IMR-90 (cell line): ENCODE results near the gene OR7G2. TPM values are rescaled to one million over a fixed set of nuclear protein-coding genes. Genes with fewer than 3 reads are reported as not detected.

Source experiments
- ATAC-seq: fragments of 200-7000 bp; cut with Tn5 transposase; 2 replicates; pipeline ENCODE4 v1.9.1; 2020; ENCODE audit warnings: low read depth, mild to moderate bottlenecking, moderate library complexity
- BruUV-seq: library from RNA; stranded (reverse); fragments of 400-500 nt; replicated peaks from 2 replicates; lab custom pipeline; 2021; lab: Mats Ljungman, UMichigan
- CTCF ChIA-PET: fragments of 300-600 bp; formaldehyde crosslinking; extraction: SDS; loops from one replicate; lab custom pipeline; 2021; ENCODE audit warnings: antibody characterized with exemption; lab: Yijun Ruan, JAX
- POLR2A ChIA-PET: fragments of 300-600 bp; sonication (Branson Sonifier 250); formaldehyde crosslinking; loops from one replicate; lab custom pipeline; 2022; ENCODE audit warnings: antibody characterized with exemption; ENCODE audit not compliant: unreplicated experiment; lab: Charles Lee
- DNase-seq: peaks from one replicate; pipeline ENCODE4 v3.0.0; 2013
- H2AFZ ChIP-seq: replicated peaks from 2 replicates; pipeline ENCODE3; 2013; ENCODE audit warnings: low read length, mild to moderate bottlenecking; ENCODE audit not compliant: poor library complexity
- H2AK5ac ChIP-seq: 2 replicates; pipeline ENCODE4 v1.6.1; 2013; ENCODE audit warnings: low read depth, low read length, inconsistent platforms
- H2AK9ac ChIP-seq: replicated peaks from 2 replicates; pipeline ENCODE3; 2013; ENCODE audit warnings: mild to moderate bottlenecking, low read depth, low read length, moderate library complexity; ENCODE audit not compliant: poor library complexity
- H2BK120ac ChIP-seq: 2 replicates; pipeline ENCODE4 v1.6.1; 2013; ENCODE audit warnings: low read depth, low read length, inconsistent platforms
- H2BK15ac ChIP-seq: 3 replicates; pipeline ENCODE4 v1.6.1; 2013; ENCODE audit warnings: low read depth, low read length, inconsistent platforms
- H2BK20ac ChIP-seq: 2 replicates; pipeline ENCODE4 v1.6.1; 2013; ENCODE audit warnings: low read depth, mild to moderate bottlenecking, inconsistent platforms, low read length, moderate library complexity
- H2BK5ac ChIP-seq: 2 replicates; pipeline ENCODE4 v1.6.1; 2013; ENCODE audit warnings: mild to moderate bottlenecking, low read depth, low read length, inconsistent platforms; ENCODE audit not compliant: poor library complexity, severe bottlenecking
- H3K14ac ChIP-seq: replicated peaks from 2 replicates; pipeline ENCODE4 v1.6.1; 2013; ENCODE audit warnings: low read depth, low read length, inconsistent platforms
- H3K18ac ChIP-seq: 2 replicates; pipeline ENCODE4 v1.6.1; 2013; ENCODE audit warnings: low read depth, low read length, control low read depth
- H3K23ac ChIP-seq: 2 replicates; pipeline ENCODE4 v1.6.1; 2013; ENCODE audit warnings: low read depth, low read length, inconsistent platforms
- H3K27ac ChIP-seq: 2 replicates; pipeline ENCODE4 v1.5.1; 2013; ENCODE audit warnings: mild to moderate bottlenecking, control low read depth, low read length; ENCODE audit not compliant: insufficient read depth
- H3K27me3 ChIP-seq: 2 replicates; pipeline ENCODE4 v1.6.1; 2013; ENCODE audit warnings: low read length; ENCODE audit not compliant: control insufficient read depth, insufficient read depth
- H3K36me3 ChIP-seq: 2 replicates; pipeline ENCODE4 v1.6.1; 2013; ENCODE audit warnings: low read length, mixed read lengths; ENCODE audit not compliant: control insufficient read depth, insufficient read depth
- H3K4ac ChIP-seq: 2 replicates; pipeline ENCODE4 v1.6.1; 2013; ENCODE audit warnings: low read depth, low read length, inconsistent platforms
- H3K4me1 ChIP-seq: 2 replicates; pipeline ENCODE4 v1.6.1; 2013; ENCODE audit warnings: low read length, mixed read lengths; ENCODE audit not compliant: control insufficient read depth, insufficient read depth
- H3K4me2 ChIP-seq: 2 replicates; pipeline ENCODE4 v1.6.1; 2013; ENCODE audit warnings: low read depth, mild to moderate bottlenecking, control low read depth, low read length, moderate library complexity
- H3K4me3 ChIP-seq: 2 replicates; pipeline ENCODE4 v1.5.1; 2013; ENCODE audit warnings: low read depth, mild to moderate bottlenecking, control low read depth, low read length, moderate library complexity; ENCODE audit not compliant: insufficient read depth
- H3K56ac ChIP-seq: 2 replicates; pipeline ENCODE4 v1.6.1; 2013; ENCODE audit warnings: low read length, inconsistent platforms; ENCODE audit not compliant: insufficient read depth; ENCODE audit errors: extremely low read depth
- H3K79me1 ChIP-seq, 2 experiments: 2 replicates each; pipeline ENCODE4 v1.6.1; 2013; ENCODE audit warnings: low read length in 2 of 2, inconsistent platforms in 1 of 2, low read depth in 1 of 2
- H3K9ac ChIP-seq: 2 replicates; pipeline ENCODE4 v1.6.1; 2013; ENCODE audit warnings: low read depth, low read length, control low read depth
- H3K9me1 ChIP-seq: 2 replicates; pipeline ENCODE4 v1.6.1; 2013; ENCODE audit warnings: low read length, inconsistent platforms; ENCODE audit not compliant: insufficient read depth
- H3K9me3 ChIP-seq: 2 replicates; pipeline ENCODE4 v1.6.1; 2013; ENCODE audit warnings: low read length; ENCODE audit not compliant: control insufficient read depth, insufficient read depth
- H4K20me1 ChIP-seq: 2 replicates; pipeline ENCODE4 v1.6.1; 2013; ENCODE audit warnings: low read length, inconsistent platforms; ENCODE audit not compliant: insufficient read depth
- H4K5ac ChIP-seq: 2 replicates; pipeline ENCODE4 v1.6.1; 2013; ENCODE audit warnings: mild to moderate bottlenecking, low read depth, low read length, control low read depth
- H4K8ac ChIP-seq, 2 experiments: 2 replicates each; pipeline ENCODE4 v1.6.1; 2013; ENCODE audit warnings: low read depth in 2 of 2, low read length in 2 of 2, control low read depth in 1 of 2, inconsistent platforms in 1 of 2
- H4K91ac ChIP-seq: 2 replicates; pipeline ENCODE4 v1.6.1; 2013; ENCODE audit warnings: low read depth, low read length, inconsistent platforms; ENCODE audit not compliant: insufficient read depth
- CHD1 ChIP-seq: IDR thresholded peaks from 2 replicates; pipeline ENCODE4 v1.6.1; 2012; ENCODE audit warnings: low read depth, low read length, improper control_type of control experiment
- CTCF ChIP-seq: conservative IDR thresholded peaks from 2 replicates; pipeline ENCODE4 v1.5.1; 2012; ENCODE audit warnings: mild to moderate bottlenecking, low read depth, low read length, improper control_type of control experiment
- MAZ ChIP-seq: IDR thresholded peaks from 2 replicates; pipeline ENCODE4 v1.6.1; 2012; ENCODE audit warnings: low read depth, mild to moderate bottlenecking, low read length, improper control_type of control experiment, moderate library complexity, borderline replicate concordance
- RAD21 ChIP-seq: IDR thresholded peaks from 2 replicates; pipeline ENCODE4 v1.6.1; 2012; ENCODE audit warnings: low read length, improper control_type of control experiment
- whole genome bisulfite sequencing, 2 experiments: methylation state at CpG; one replicate each; pipeline versions ENCODE4 v1.1.5 to v1.1.7; 2013; ENCODE audit warnings: missing lambda C conversion rate in 2 of 2; ENCODE audit not compliant: insufficient read length in 1 of 2; ENCODE audit errors: extremely low coverage in 2 of 2; 5-methylcytosine and 5-hydroxymethylcytosine counted together
- dilution Hi-C: fragments of 300-500 bp; cut with HindIII; formaldehyde crosslinking; loops from one replicate; pipeline ENCODE4 v1.14.3; 2018; ENCODE audit warnings: low sequenced_read_pairs; ENCODE audit not compliant: unreplicated experiment
- in situ Hi-C: fragments of 300-500 bp; cut with MboI; formaldehyde crosslinking; loops from 3 replicates; pipeline ENCODE4 v1.14.3; 2019; ENCODE audit warnings: low sequenced_read_pairs, inconsistent platforms, mixed read lengths
- intact Hi-C: fragments of 100-400 bp; cut with micrococcal nuclease; formaldehyde crosslinking; loops from 2 replicates; pipeline ENCODE4 v1.10.0; 2022
- polyA plus RNA-seq, 3 experiments: library from polyadenylated mRNA; depleted of rRNA; stranded (reverse); fragments of >200 nt; gene quantifications; 2 replicates each; pipeline ENCODE4 v1.2.3, GENCODE V29; 2012; ENCODE audit warnings: low replicate concordance in 1 of 3
- total RNA-seq: library from RNA; depleted of rRNA; stranded (reverse); fragments of >200 nt; gene quantifications from 2 replicates; pipeline ENCODE4 v1.2.3, GENCODE V29; 2012

OR7G2 gene
- total and polyA plus RNA-seq, 2 of the 4 experiments (the other 2 are of a cell fraction), result not detected

GRCh38 chr19:9060564-9061340, 46.5 kb downstream of the OR7G2 start:
- Histone ChIP-seq H3K27ac (no peak overlapping the region), H3K56ac (no peak overlapping the region), H3K27me3 (no peaks in the 10 kb centered on the region), H3K9me3 (peaks cover 20% of the 10 kb centered on the region), H4K8ac (no peak overlapping the region), H2BK120ac (no peak overlapping the region), H3K36me3 (no peaks in the 10 kb centered on the region), H3K9ac (no peak overlapping the region), H2BK20ac (no peak overlapping the region), H4K5ac (no peak overlapping the region), H2AK9ac (no peak overlapping the region), H2BK15ac (no peak overlapping the region), H3K4me2 (no peak overlapping the region), H2AFZ (no peak overlapping the region), H3K79me1 (no peaks in the 10 kb centered on the region), H3K4ac (no peak overlapping the region), H2AK5ac (no peak overlapping the region), H3K4me1 (no peaks in the 10 kb centered on the region), H4K20me1 (no peaks in the 10 kb centered on the region), H3K9me1 (no peaks in the 10 kb centered on the region), H2BK5ac (no peak overlapping the region), H3K14ac (no peak overlapping the region), H4K91ac (no peak overlapping the region), H3K23ac (no peak overlapping the region), H3K18ac (no peak overlapping the region), H3K4me3 (no peak overlapping the region)
- TF ChIP-seq RAD21 (no peak), CHD1 (no peak), CTCF (no peak), MAZ (no peak)
- ATAC-seq (no peak), DNase-seq (no peak)
- no TSS peak for BruUV-seq
- WGBS, 2 experiments, result 43% methylated on average over 1 of the region's 17 CpGs; no CpG with 5 or more reads in 1 of the 2 experiments
- in situ Hi-C loops, result no loop called here
- CTCF ChIA-PET, result no interaction called here
- dilution Hi-C loops, result no loop called here
- intact Hi-C loops, result no loop called here
- POLR2A ChIA-PET, result no interaction called here
